Right renal cortex interstitium (tissue), 3 donors: ENCODE data around the gene KHDC4. TPM values are rescaled to one million over a fixed set of nuclear protein-coding genes. Genes with fewer than 3 reads are reported as not detected.
A peak's percentile ranks its signal among the peaks of the same experiment; 100 is the strongest.
"Not testable (repeated sequence)": the region's sequence is repeated elsewhere in the genome, so short reads cannot be mapped to it uniquely, and the experiment has no call there.

ENCODE experiments used
- DNase-seq, 3 donors: peaks; one replicate each; pipeline ENCODE4 v3.0.0-alpha.2; 2013; ENCODE audit warnings: low read depth in 3 of 3, low spot score in 2 of 3
- polyA plus RNA-seq, 3 donors: library from polyadenylated mRNA; unstranded; fragments of 120-200 nt; gene quantifications; one replicate each; pipeline ENCODE4 v1.2.1, GENCODE V29; 2013; ENCODE audit not compliant: insufficient read length in 3 of 3

KHDC4 gene
- polyA plus RNA-seq, 3 donors = 46.1 to 48.2 (median 48.1) TPM

DNA sequence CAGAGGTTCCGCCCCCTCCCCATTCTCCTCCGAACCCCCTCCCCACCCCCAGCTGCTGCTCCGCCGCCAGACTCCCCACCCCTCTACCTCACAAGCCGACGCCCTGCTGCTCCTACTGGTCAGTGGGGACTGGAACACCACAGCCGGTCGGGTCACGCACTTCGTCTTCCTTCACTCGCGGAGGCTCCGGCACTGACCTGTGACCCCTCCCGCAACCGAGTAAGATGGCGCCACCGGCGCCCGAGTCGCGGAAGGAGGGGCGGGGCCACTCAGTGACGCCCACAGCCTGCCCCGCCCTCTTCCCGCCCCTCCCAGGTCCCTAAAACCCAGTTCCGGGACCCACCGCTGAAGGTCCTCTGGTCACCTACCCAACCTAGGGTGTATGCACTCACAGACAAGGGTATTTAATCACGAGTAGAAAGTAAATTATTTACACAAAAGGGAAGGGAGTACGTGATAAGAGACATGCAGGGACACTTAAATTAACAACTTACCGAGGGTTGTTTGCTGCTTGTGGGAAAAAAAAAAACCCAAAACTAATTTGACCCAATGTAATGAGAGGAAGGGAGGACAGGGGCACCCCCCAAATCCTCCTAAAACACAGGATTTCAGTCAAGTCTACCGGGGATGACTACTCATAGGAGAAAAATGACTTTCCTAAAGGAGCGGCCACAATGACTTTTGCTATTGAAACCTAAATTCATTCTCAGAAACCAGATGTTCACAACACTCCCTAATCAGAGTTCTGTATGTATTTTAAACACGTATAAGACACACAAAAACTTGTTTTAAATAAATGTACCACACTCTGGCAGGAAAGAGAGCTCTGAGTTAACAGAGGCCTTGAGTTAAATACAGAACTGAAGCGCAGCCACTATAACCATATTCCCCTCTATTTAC lies 22.8 kb downstream of the KHDC4 start, which contains the start of gene RIT1:
Gene RIT1, minus strand, starts transcription at position 194 of the 900 bp plus-strand sequence. CDS start 588 bp downstream, outside the sequence.
- peak; percentile 57 to 73 (median 71) for DNase-seq

DNA sequence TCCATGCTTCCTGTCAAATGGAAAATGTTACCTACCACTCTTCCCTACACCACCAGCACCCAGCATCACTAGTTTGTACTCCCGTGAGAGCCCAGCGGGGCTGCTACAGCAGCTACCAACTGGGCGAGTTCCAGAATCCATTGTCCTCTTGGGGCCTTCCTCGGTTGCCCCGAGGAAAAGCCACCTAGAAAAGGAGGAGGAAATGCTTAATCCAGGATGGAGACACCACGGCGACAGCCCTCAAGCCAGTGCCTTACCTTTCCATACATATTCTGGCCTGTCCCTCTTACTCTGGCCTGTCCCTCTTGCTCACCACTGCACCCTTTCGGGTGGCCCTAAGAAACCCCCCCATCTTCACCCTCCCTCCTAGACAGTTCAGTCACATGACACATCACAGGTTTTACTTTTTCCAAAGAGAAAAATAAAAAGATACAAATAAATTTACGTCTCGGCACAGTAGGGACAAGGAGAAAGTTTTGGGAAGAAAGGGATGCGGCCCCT lies 23.5 kb downstream of the KHDC4 start:
- no peak for DNase-seq

DNA sequence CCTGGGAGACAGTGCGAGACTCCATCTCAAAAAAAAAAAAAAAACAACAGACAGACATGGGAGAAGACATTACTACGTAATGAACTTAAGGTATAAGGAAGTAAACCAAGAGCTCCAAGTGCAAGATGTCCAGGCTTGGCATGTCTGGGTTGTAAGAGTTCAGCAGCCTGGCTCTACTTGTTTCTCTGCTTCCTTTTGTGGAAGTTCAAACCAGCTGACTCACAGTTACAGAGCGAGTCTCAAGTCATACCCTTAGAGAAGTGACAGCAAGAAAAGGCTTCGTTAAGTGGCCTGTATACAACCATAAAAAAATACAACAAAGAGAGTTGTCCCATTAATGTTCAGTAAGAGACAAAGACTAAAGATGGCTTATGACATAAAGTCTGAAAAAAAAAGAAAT lies 24.3 kb downstream of the KHDC4 start:
- DNase-seq = no peak

- no peak for DNase-seq
Observed at GRCh38 chr1:155904261-155904660, 30.0 kb downstream of the KHDC4 start.

DNA sequence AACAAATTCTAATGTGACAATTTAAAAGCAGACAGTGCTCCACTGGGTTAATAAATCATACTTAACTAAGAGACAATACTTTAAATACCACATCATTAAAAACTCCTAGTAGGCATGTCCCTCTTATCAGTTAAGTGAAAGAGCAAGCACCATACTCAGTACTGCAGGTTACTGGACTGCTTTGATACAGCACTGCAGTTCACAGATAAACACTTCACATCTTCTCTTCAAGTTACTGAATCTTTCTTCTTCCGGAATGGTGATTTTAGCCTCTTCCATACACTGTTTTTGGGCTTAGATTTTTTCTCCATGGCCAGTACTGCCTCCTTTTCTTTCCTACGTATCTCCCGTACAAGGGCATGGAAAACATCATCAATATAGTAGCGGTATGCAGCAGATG lies 34.1 kb downstream of the KHDC4 start:
- no peak for DNase-seq

- DNase-seq = no peak
Observed at GRCh38 chr1:155899683-155900082, 34.5 kb downstream of the KHDC4 start.

- DNase-seq = no peak
Observed at GRCh38 chr1:155898888-155899287, 35.3 kb downstream of the KHDC4 start.

- no peak for DNase-seq
Observed at GRCh38 chr1:155897746-155898145, 36.5 kb downstream of the KHDC4 start.

DNA sequence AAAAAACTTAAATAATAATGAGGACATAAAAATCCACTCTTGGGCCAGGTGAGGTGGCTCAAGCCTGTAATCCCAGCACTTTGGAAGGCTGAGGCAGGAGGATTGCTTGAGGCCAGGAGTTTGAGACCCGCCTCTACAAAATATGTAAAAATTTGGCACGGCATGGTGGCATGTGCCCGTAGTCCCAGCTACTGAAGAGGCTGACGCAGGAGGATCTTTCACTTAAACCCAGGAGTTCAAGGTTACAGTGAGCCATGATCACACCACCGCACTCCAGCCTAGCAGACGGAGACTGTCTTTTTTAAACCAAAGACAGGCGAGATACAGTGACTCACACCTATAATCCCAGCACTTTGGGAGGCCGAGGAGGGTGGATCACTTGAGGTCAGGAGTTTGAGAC lies 37.7 kb downstream of the KHDC4 start:
- DNase-seq = not testable (repeated sequence)

DNA sequence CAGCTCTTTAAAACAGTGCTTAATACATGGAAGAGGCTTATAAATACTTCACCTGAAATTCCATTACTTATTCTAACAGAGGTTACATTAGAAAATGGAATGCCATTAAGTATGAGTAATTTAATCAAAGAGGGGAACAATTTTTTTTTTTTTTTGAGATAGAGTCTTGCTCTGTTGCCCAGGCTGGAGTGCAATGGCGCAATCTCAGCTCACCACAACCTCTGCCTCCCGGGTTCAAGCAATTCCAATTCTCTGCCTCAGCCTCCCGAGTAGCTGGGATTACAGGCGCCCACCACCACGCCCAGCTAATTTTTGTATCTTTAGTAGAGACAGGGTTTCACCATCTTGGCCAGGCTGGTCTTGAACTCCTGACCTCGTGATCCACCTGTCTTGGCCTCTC lies 38.6 kb downstream of the KHDC4 start:
- DNase-seq = not testable (repeated sequence)

GRCh38 chr1:155893389-155894142 lies 40.6 kb downstream of the KHDC4 start:
- DNase-seq = no peak

GRCh38 chr1:155892796-155893195 lies 41.4 kb downstream of the KHDC4 start:
- DNase-seq = no peak

DNA sequence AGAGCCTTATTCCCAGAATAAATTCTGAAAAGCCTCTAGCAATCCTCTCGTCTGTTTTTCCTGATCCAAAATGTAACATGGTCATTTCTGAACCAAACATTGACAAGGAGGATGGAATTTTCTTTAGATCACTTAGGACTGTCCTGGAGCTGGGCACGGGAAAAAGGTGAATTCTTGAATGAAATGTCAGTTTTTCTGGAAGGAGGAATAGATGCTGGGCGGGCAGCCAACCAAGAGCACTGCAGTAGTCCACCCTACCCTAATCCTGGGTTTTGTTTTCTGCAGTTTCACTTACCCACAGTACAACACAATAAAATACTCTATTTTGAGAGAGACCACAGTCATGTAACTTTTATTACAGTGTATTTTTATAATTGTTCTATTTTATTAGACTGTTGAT lies 44.0 kb downstream of the KHDC4 start:
- DNase-seq = no peak

DNA sequence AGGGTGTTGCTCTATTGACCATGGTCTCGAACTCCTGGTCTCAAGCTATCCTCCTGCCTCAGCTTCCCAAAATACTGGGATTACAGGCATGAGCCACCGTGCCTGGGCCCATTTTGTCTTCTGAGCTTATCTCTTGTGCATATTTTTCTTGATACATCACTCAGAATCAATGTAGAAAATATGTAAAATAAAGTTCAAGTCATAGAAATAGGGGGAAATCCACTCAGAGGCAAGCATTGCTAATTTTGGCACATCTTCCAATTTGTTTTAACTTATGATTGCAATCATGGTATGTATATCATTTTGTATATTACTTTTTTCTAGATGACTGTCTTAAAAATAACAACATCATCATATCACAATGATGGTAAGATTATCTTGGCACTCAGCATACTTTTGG lies 44.6 kb downstream of the KHDC4 start:
- no peak for DNase-seq

DNA sequence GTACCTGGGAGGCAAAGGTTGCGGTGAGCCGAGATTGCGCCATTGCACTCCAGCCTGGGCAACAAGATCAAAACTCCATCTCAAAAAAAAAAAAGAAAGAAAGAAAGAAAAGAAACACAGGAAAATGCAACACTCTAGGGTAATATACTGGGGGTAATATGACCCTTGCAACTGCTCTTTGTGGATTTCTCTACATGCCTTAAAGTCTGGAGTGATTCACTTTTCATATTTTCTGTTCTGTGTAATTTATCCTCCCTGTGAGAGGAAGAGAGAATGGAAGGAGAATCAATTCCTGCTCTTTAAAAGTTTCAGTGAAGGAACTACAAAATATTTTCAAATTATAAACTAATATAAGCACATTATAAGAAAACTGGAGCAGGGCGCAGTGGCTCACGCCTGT lies 45.7 kb downstream of the KHDC4 start:
- DNase-seq = no peak

- DNase-seq = no peak
Observed at GRCh38 chr1:155884982-155885381, 49.2 kb downstream of the KHDC4 start.

DNA sequence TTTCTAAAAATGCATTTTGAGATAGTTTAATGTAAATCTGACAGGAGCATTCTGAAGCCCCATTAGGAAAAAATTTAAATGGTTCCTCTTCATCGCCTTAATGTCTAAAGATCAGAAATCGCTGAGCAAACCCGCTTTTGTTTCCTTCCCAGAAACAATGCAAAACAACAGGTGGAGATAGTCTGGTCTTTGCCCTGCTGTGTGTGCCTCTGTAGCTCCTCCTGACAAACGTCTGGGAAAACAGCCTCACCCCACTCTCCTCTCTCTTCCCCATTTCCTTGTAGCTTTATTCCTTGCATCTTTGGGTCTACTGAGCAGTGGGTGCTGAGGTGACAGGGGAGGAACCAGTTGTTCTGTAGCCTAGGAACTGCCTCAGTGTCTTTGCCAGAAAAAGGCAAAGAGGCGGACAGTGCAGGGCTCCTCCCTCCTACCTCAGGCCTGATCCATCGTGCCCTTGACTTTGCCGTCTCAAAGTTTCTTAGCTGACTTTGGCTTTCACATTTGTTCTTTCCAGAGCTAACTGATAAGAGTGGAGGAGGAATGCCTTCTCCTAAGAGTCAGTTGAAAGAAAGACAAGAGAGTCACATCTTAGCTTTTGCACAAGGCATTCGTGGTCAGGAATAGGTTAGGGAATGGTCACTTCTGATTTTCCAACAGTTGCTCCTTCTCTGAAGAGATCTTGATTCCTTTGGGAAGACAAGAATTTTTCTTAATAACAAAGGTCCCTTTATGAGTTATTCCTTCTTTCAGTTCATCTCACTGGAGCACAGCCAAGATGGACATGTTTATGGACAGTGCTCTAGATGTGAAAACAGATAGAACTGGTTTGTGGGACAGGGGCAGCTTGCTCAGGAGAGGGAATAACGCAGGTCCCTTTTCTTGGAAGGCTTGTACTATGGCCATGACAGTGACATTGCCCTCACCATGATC lies 49.9 kb downstream of the KHDC4 start:
- DNase-seq = no peak

DNA sequence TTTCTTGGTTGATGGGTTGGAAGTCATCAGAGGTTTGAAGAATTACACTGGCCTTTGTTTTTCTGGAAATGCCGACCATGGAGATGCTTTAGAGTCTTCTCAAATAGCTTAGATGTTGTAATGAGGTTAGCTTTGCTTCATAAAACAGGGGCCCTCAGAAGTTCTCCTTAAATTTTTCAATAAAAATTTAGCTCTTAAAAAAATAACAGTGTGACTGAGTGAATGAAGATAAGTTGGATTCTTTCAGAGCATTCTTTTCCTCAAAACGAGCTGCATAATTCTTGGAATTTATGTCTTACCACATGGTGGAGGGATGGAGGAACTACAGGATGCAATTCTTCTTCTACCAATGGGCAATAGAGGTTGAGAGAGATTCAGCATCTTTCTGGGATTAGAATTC lies 51.4 kb downstream of the KHDC4 start:
- no peak for DNase-seq

DNA sequence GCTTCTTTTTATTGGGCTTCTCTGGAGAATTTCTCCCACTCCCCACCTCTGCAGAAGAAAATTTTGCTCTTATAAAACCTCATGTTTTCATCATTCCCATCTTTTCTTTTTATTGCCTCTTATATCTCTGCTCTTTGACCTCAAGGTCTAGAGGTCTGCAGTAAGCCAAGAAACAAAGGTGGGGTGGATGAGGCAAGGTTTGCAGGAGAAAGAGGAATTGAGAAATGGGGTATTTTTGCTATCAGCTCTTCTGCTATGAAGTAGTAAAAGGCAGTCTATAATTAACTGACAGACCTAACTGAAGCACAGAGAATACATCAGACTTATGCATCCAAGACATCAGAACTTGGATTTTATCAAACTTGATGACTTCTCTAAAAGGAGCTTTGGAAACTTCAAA lies 52.0 kb downstream of the KHDC4 start:
- DNase-seq = no peak

- no peak for DNase-seq
Observed at GRCh38 chr1:155880950-155881349, 53.3 kb downstream of the KHDC4 start.
